Skin of body (tissue), 2 donors: Measurements from ENCODE around the gene LINGO4. TPM values are rescaled to one million over a fixed set of nuclear protein-coding genes. Genes with fewer than 3 reads are reported as not detected.

Source experiments
- DNase-seq: peaks from one replicate; lab custom pipeline; 2025; lab: John Stamatoyannopoulos, UW
- total RNA-seq: library from RNA; depleted of rRNA; stranded (reverse); fragments of >200 nt; gene quantifications from one replicate; pipeline ENCODE4 v1.2.3, GENCODE V29; 2014

LINGO4 gene
- total RNA-seq, 1 donor from 2014 or later = 0.10 TPM

DNA sequence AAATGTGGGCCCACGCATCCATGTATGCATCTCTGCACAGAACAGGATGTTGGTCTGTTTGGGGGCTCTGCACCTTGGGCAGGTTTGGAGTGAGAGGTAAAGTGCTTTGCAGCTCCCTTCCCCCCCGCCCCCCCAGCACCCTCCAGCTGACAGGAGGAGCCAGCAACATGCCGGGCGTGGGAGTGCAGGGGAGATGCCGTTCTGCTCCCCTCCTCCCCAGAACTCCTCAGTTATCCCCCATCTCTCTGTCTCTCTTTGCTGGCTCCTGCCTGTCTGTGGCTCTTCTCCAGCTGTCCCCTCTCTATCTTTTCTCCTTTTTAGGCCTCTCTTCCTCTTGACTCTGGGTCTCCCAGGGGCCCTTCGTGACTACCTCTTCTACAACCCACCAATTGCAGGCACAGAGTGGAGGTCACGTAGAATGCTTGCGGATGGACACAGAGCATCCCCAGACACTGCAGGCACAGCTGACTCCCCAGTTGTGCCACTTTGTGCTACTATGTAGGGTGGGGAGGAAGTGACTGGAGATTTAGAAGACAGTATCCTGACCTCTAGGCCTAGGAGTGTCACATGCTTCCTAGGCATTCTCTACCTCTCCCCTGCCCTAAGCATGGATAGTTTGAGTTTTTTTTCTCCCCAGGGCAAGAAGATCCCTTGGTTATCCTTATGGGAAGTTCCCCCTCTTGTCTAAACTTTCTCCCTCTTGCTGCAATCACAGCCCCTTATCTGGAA is 28.1 kb upstream of the LINGO4 start:
- DNase-seq = no peak

DNA sequence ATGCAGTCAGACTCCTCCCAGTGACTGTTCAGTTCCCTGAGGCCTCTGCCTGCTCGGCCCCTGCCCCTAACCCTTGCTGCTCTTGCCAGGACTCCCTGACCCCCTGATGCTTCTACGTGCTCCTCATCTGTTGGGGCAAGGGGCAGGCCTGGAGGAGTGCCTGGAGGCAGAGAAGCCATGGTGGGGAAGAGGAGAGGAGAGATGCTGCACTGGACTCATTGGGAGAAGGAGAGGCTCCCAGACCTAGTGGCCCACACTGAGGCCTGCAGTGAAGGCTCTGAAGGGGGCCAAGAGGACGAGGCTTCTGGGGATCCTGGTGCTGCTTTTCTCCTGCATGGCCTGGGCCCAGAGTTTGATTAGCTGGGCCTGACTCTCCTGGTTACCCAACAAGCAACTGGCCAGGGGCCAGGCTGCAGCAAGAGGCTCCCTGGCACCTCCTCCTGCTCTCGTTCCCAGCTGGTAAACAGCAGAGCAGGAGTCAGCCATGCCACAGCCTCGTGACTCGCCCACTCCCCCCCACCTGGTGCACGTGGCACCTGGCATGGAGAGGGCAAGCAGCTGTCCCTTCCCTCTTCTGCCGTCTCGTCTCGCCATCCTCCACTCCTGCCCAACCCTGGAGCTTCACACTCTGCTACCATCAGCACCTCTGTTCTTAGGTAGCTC is 27.2 kb upstream of the LINGO4 start:
- no peak for DNase-seq

DNA sequence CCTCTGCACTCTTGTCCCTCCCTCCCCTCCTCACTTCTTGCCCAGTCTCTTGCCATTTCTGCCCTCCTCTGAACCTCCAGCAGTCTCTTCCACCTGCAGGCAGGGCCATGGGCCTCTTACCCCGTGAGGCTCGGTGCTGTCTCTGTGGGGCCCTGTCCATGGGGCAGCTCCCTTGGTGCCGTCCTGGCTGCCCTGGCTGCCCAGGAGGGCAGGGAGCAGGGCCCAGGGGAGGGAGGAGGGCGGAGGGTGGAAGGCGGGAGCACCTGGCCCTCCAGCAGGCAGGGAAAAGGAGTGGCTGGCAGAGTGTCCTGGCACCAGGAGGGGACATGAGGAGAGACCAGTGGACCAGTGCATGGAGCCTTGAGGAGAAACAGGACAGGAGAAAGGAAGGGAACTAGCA is 26.4 kb upstream of the LINGO4 start, which contains the start of gene RORC:
TSS of gene RORC (minus strand) at position 198 of the 400 bp plus-strand sequence. CDS start at position 160, 38 bp downstream.
- no peak for DNase-seq

DNA sequence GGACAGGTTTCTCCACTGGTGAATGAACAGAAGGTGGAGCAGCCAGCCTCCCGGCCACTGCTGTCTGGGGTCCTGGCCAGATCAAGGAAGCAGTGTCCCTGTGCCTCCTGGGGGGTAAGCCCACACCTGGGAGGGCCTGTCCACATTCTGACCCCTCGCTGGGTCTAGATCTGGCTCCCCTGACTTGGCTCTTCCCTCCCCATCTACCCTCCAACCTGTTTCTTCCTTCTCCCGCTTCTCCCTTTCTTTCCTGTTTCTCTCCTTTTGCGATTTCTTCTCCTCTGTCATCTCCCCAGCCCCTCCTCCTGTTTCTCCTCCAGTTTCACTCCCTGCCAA is 26.0 kb upstream of the LINGO4 start:
- no peak for DNase-seq

DNA sequence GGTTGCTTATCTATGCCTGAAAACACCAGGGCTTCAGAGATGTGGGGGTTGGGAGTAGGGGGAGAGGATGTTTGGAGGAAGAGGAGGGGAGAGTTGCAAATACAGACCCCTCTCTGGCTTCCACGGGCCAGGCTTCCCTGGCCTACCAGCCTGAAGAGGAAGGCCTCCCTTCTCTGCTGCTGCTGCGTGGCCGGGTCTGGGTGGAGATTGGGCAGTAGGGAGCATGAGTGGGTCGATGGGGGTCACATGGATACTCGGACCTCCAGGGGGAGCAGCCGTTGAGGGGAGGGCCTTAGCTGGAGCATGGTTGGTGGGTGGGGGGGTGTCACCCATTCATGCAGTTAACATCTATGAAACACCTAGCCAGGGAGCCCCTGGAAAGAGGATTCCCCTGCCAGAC is 24.8 kb upstream of the LINGO4 start:
- DNase-seq = no peak

DNA sequence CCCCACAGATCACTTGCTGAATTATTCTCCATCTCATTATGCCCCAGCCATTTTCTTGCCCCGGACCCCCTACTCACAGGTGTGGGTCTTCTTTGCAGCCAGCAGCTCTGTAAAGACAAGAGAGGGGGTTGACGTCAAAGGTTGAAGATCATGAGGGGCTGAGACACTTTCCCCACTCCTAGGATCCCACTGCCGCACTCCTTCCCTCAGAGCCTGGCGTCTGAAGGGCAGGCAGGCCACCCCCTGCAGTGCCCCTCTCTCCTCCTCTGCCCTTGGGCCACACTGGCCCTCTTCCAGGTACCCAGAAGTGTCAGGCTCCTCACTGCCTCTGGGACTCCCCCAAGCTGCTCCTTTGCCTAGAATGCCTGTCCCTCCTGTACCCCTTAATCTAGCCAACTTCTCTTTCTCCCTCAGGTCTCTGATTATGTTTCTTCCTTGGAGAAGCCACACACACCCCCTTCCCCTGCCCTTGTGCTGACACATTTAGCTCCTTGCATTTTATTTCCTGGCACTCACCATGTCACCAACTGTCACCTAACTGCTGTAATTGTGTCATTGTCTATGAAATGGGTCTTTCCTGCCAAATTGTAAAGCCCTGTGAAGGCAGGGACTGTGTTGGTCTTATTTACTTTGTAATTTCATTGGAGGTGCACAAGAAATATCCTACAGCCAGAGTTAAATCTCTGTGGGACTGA is 24.3 kb upstream of the LINGO4 start:
- no peak for DNase-seq

DNA sequence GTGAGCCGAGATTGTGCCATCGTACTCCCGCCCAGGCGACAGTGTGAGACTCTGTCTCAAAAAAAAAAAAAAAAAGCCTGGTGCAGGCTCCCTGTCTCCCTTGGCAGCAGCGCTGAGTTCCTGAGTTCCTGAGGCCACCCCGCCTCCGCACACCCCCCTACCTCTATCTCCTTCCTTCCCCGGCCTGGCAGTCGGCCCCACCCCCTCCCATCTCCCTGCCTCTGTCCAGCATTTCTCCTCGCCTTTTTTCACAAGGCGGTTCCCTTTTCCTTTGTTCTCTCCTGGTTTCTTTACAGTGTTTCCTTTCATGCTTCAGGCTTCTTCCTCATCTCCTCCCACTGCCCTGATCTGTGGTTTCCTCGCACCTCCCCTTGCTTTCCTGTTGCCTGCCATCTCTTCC is 23.7 kb upstream of the LINGO4 start:
- no peak for DNase-seq

DNA sequence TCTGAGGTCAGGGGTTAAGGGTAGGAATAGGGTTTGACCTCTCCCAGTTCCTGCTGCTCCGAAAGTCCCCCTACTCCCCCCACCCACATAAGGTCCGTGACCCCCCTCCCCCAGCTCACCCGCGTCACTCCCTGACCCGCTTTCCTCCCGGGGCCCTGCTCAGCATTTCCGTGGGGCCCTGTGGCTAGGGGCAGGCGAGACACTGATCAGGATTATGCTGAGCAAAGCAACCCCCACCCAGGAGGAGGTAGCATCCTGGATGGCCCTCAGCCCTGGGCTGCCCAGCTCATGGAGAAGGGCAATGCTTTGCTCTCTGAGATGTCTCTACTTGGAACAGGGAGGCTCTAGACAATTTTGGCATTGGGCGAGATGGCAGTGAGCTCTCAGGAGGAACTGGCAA is 22.6 kb upstream of the LINGO4 start:
- no peak for DNase-seq

DNA sequence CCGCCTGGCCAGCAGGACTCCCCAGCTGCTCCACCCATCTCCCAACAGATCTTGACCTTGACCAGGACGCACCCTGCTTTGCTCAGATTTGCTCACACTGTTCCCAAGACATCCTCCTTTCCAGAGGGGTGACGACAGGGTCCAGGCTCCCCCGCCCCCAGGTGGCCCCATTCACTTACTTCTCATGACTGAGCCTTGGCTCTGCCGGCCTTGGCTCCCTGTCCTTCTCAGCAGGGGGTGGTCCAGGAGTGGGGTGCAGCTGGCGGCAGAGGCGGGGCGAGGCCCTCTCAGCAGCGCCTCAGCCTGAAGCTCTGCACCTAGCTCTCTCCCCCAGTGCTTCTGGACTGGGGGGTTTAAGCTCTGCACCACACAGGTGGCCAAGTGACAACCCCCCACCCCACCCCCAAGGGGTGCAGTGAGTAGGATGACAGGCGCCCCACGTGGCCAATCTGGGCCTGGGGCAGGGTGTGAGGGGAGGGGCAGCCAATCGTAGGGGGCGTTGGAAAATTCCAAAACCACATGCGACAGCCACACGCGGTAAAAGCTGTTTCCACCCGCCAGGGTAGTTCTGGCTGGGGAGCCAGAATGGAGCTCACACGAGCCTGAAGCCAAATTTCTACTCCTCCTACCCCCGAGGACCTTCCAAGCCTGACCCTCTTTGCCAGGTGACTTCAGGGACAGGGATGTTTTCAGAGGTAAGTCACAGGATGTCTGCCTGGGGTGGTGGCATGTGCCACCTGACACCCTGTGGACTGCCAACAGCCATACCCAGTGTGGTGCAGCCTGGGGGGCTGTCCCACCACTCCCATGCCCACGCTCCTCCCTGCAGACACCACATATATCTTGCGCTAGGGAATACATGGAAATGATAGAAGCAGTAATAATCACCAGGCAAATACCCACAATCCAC is 20.8 kb upstream of the LINGO4 start:
- no peak for DNase-seq

DNA sequence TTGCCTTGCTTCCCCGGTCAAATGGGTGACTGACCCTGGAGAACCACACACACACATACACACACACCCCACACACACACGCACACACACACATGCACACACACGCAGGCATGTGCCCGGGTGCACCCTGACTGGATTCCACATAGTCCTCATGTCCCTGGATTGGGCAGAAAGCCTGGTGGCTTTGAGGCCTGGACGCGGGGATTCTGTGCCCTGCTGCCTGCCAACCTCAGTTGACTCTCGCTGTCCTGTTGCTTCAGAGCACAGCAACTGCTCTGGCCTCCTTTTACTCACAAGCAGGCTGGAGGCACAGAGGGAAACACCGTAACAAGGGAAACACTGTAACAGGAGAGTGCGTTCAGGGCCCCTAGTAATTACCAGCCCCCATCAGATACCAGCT is 20.0 kb upstream of the LINGO4 start:
- DNase-seq = no peak

DNA sequence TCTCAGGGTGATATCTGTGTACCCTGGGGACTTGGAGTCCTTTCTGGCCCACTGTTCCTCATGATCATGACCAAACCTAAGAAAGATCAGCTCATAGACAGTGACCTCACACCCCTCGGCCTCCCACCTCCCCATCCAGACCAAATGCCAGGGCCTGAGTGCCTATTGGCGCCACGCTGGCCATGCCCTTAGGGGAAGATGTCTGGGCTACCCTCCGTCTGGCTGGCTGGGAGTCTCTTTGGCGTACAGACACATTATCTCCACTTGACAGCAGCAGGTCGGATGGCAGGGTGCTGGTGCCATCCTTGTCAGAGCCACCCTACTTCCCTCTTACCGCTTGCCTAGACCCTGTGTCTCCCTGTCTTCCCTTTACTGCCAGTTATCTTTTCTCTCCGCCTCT is 18.0 kb upstream of the LINGO4 start:
- no peak for DNase-seq

DNA sequence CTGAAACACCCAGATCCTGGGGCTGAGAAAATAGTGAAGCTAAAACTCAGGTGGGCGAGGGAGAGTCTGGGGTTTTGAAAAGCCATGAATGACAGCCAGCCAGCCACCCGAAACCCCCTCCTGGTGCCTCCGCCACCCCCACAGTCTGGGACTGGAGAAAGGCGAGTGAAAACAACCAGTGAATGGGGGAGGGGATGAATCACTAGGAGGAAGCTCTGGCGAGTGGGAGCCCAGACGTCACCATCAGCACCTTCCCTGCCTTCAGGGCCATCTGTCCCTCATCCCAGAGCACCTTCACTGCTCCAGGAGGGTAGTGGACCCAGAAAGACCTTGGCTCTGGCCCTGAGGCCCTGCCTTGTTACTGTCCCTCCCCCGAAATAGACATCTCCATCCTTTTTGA is 17.2 kb upstream of the LINGO4 start:
- no peak for DNase-seq

DNA sequence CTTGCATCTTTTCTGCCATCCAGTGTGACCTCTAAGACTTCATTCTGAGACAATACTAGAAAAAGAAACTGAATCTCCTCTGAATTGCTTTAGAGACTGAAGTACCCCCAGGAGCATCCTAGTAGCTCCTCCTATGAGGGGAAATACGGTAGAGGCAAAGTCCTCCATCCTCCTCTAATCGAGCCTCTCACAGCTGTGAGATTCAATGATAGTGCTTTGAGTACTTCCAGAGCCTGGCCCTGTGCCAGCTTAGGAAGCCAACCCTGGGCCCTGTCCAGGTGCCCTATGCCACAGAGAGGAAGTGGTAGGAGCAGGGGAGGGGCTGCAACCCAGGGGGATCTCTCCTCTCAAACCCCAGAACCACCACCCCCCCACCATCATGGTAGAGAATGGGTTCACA is 15.7 kb upstream of the LINGO4 start:
- DNase-seq = no peak

DNA sequence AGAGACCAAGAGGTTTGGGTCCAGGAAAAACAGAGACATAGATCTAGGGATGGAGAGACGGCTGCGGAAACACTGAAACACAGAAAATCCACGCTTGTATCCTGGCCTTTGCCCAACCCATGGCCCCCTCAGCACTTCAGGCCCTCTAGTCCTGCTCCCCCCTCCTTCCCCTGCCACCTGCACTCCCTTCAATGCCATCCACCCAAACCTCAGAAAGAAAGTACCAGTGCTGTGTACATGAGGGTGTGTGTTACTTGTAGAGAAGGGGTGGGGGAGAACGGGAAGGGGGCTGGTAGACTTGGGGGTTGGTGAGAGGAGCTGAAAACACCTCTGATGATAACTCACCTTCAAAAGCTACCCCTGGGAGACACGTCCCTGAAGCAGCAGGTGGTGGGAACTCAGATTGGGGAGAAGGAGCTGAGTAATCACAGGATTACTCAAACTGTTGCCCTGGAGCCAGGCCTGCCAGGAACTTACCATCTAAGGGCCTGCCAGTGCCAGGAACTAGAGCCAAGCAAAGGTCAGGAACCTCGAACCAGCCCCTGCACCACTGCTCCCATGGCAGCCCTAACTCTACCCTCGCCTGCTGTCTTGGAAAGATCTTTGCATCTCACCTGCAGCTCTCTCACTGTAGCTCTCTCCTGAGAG is 14.9 kb upstream of the LINGO4 start:
- DNase-seq = no peak

DNA sequence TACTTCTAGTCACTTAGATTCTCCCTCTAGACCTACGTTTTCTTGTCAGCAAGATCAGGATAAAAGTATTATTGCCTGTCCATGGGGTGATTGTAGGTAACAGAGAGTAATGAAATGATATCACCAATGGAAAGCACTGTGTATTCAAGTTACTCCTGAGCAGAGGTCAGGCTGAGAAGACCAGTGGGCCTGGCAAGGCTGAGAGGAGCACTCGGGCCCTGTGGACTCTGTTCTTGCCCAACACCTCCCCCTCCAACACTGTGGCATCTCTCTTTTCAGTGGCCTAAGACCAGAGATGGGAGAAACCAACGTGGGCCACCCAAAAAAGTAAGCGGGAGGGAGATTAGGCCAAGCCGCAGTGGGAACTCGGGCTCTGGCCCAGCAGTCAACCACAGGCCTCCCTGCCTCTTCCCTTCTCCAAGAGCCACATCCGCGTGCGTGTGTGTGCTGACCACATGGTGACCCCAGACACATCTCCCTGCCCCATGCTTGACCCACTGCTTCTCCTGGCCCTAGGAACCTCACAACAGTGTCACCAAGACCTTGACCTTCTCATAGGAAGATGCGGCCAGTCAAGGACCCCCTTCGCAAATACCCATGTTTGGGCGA is 14.1 kb upstream of the LINGO4 start:
- DNase-seq = no peak

DNA sequence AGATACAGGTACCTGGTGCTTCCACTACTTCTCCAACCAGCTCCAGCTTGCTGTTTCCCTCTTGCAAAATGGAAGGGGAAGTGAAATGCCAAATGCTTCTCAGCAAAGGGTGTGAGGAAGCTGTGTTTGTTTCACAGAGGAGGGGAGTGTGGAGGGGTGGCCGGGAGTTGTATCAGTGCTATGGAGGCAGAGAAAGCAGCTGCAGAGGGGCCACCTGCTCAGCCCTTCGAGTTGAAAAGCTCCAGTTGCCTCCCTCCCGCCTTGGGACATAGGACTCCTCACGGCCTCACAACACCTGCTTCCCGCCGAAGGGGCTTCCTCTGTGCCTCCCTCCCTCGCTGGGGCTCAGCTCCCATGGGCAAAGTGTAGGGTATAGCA is 12.1 kb upstream of the LINGO4 start:
- DNase-seq = no peak

DNA sequence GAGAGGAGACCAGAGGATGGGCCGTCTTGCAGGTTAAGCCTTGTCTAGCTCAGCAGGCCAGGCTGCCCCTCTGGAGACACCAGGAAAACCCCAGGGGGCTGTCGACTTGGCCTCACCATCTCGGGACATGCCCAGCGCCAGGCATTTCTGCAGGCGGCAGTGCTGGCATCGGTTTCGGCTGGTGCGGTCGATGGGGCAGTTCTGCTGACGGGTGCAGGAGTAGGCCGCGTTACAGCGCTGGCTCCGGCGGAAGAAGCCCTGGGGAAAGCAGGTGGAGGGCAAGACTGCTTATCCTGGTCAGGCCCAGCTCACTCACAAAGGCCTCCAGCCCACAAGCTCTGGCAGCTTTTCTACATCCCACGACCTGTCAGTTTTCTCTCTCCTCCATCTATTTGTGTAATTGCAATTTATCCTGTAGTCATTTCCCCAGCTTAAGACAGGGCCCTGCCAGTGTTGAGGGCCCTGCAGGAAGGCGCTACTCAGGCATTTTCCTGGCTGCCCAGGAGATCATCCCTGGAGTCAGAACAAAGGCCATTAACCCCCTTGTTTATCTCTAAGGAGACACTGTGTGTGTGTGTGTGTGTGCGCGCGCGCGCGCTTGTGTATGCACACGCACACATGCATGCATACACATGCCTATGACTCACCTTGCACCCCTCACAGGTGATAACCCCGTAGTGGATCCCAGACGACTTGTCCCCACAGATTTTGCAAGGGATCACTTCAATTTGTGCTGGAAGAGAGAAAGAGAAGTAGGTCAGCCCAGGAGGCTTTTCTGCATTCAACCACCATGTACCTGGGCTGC is 11.5 kb upstream of the LINGO4 start:
- DNase-seq = no peak

DNA sequence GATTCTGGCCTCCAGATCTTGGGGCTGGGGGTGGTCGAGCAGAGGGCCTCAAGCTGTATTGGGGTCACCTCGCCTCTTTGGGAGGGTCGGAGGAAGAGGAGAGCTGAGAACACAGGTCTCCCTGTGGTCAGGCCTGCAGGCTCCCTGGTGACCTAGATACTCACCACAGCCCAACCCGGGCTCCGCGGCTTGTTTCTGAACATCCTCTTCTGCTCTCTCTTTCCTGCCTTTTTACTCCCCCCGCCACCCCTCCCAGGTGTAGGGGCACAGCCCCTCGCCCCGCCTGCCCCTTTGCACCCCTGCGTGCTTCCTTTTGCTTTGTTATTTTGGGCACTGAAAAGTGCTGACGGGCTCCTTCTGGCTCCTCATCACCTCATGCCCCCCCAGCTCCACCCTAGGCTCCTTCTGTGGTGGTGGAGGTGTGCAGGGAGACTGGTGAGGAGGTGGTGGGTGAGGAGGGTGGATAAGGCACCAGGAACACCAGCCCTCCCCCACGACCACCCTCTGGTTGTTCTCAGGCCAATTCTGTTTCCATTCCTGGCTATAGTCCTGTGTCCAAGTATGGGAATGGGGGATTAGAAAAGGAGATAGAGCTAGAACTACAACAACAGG is 10.6 kb upstream of the LINGO4 start:
- no peak for DNase-seq

DNA sequence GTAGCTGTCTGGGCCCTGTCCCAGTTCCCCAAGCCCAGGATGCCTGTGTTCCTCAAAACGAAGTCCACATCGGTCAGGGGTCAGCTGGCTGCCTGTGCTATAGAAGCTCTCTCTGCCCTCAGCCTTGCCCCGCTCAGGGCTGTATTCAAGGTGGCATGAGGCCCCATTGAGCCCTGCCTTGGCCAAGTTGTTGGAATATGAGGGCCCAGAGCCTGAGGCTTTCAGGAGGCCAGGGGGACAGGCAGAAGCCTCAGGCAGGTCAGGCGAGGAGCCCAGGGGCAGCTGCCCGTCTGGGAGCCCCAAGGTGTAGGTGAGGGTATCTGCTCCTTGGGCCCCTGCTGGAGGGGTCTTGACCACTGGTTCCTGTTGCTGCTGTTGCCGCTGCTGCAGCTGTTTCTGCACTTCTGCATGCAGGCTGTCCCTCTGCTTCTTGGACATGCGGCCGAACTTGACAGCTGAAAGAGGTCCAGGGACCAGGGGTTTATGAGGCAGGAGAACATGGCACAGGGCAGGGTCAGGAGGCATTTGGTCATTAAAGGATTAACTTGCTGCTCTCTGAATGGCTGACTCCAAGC is 9.8 kb upstream of the LINGO4 start:
- DNase-seq = no peak
